Vagina (tissue), 2 donors: ENCODE measurements around the gene LPA.

Source experiments
- CTCF ChIP-seq, 3 experiments: fragments of 450-650 bp in 2 of 3; fragments of 200-600 bp in 1 of 3; sonication (generic) in 1 of 3; IDR thresholded peaks; one replicate each; pipeline ENCODE4 v1.5.1; 2017 to 2019; ENCODE audit warnings: antibody characterized with exemption in 3 of 3, mild to moderate bottlenecking in 2 of 3, moderate library complexity in 2 of 3
- POLR2A ChIP-seq, 2 donors: fragments of 450-650 bp; IDR thresholded peaks; one replicate each; pipeline ENCODE4 v1.6.1; 2017; ENCODE audit warnings: antibody characterized with exemption in 2 of 2, mild to moderate bottlenecking in 2 of 2, moderate library complexity in 2 of 2
- POLR2AphosphoS5 ChIP-seq, 2 donors: sonication (generic); formaldehyde crosslinking; IDR thresholded peaks; one replicate each; pipeline ENCODE4 v1.9.0; 2017; ENCODE audit warnings: antibody characterized with exemption in 2 of 2, mild to moderate bottlenecking in 2 of 2, low read depth in 1 of 2; ENCODE audit not compliant: insufficient read depth in 1 of 2

- TF ChIP-seq CTCF (IDR thresholded peaks at IDR 0.05) (no peak), POLR2AphosphoS5 (IDR thresholded peaks at IDR 0.05; ENCODE audit: insufficient read depth in 1 of 2, low read depth in 1 of 2) (no peak), POLR2A (IDR thresholded peaks at IDR 0.05) (no peak)
These were observed 77.7 kb downstream of the LPA start for GRCh38 chr6:160586374-160586773.
